KBM-7 (cell line): ENCODE measurements around the gene CRYL1.

Experiments used
- DNase-seq: peaks from one replicate; pipeline ENCODE4 v3.0.0-alpha.2; 2015
- in situ Hi-C: fragments of 300-500 bp; cut with MboI; formaldehyde crosslinking; loops from 2 replicates; pipeline ENCODE4 v1.14.3; 2020; ENCODE audit warnings: low sequenced_read_pairs, low pct_unique_long_range_greater_than_20kb, mixed read lengths

Gene CRYL1, protein sequence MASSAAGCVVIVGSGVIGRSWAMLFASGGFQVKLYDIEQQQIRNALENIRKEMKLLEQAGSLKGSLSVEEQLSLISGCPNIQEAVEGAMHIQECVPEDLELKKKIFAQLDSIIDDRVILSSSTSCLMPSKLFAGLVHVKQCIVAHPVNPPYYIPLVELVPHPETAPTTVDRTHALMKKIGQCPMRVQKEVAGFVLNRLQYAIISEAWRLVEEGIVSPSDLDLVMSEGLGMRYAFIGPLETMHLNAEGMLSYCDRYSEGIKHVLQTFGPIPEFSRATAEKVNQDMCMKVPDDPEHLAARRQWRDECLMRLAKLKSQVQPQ

DNA sequence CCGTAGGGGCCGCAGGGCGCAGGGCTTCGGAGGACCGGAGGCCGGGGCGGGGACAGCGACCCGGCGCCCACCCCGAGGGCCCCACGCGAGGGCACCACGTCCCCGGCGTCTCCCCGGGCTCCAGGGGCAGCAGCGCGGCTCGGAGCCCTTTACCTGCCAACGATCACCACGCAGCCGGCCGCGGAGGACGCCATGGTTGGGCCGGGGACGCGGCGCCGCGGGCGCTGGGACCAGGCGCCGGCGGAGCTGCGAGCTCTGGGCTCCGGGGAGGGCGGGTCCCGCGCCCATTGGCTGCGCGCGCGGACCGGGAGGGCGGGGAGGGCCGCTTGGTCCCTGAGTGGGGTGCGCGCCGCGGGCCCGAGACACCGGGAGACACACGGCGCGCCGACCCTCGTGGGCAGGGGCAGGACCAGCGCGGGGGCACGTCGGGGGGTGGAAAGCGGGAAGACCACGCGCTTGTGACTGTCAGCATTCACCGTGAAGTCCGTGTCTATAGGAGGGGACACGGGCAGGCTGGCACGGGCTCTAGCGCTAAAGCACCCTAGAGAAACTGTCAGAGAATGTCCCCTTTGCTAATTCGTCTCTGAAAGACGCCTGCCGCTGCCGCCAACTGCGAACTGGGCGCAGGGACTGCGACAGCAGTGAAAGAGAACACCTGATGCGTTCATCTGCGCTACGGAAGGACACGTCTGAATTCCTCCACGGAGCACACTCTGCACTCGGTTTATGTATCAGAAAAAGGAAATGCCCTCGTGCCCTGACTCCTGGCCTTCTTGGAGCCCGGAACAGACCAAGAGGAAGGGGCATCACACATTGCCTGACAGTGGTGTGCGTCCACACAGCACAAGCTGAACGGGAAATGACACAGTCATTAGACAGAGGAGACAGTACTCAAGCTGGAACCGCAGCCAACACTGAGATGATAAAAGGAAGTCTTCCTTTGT lies at the start of gene CRYL1:
Gene CRYL1, minus strand, starts transcription at position 257 of the 944 bp plus-strand sequence. Its CDS starts 63 bp downstream, at position 194.
- DNase-seq, result peak; percentile 81
- in situ Hi-C loops, result no loop called here

DNA sequence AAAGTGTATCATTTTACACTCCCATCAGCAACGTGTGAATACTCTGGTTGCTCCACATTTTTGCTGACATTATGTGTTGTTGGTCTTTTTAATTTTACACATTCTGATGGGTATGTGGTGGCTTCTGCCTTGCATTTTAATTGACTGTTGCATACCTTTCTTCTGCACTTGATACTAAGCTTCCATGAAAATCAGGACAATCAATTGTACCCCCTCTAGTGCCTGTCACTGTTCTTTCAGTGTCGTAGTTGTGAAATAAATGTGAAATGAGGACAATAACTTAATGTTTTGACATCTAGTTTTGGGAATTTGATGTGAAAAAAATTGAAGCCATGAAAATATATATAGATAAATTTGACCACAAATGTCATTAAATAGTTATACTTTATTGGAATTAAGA lies 48.0 kb upstream of the CRYL1 start:
- in situ Hi-C loops, result no loop called here
- no peak for DNase-seq

DNA sequence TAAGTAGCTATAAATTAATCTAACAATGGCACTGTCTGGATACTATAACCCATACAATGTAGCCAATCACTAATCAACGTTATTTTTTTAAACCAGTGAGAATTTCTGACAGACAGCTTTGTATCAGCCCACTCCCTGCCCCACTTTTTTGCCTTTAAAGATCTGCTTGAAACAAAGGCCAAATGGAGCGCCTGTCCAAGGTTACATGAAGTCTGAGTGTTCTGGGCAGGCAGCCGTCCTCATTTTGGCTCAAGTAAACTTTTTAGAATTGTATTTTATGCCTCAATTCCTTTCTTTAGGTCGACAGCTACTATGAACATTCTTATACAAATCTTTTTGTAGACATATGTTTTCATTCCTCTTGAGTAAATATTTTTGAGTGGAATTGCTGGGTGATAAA lies 47.5 kb upstream of the CRYL1 start:
- no peak for DNase-seq
- in situ Hi-C loops, result no loop called here

DNA sequence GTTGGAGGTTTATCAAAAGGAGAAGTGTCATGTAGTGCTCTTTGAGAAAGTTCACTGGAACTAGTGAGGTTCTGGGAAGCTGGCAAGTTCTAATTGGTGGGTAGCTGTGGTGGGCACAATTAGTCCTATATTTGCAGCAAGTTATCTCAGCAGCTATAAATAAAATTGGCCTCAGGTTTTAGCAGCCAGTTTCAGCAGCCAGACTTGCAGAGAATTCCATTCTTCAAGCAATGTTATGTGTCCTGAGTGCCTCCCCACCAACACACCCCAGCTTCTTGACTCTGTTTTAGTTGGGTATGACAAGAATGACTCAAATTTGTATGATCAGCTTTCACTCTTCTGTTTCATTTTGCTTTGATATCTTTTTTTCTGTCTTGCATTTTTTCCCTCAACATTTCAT lies 46.0 kb upstream of the CRYL1 start:
- in situ Hi-C loops, result no loop called here
- no peak for DNase-seq

DNA sequence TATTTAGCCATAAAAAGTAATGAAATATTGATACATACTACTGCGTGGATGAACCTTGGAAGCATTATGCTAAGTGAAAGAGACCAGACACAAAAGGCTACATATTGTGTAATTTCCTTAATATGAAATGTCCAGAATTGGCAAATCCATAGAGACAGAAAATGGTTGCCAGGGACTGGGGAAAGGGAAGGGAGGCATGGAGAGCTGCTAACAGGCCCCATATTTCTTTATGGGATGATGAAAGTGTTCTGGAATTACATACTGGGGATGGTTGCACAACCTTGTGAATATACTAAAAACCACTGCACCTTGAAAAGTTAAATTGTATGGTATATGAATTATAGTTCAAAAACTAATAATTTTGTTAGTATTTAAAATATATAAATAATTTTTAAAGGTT lies 44.9 kb upstream of the CRYL1 start:
- DNase-seq, result no peak
- in situ Hi-C loops, result no loop called here

DNA sequence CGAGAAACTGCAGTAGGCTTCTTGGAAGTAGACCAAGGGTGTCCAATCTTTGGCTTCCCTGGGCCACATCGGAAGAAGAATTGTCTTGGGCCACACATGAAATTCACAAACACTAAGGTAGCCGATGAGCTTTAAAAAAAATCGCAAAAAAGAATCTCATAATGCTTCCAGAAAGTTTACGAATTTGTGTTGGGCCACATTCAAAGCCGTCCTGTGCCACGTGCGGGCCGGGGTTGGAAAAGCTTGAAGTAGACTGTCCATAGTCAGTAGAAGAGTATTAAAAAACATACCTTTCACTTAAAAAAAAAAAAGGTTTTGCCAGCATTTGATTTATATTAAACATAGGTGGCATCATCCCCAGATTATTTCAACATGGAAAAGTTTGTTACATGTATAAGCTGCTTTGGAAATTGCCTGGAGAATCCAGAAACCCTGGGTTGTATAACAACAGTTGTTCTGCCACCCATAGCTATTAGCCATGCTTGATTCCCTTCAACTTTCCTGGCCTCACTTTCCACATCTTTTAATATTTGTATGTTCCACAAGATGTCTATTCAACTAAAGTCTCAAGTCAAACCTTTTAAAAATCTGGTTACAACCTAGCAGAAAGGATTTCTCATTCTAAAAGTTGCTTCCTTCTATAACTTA lies 42.3 kb upstream of the CRYL1 start:
- no peak for DNase-seq
- in situ Hi-C loops, result no loop called here

DNA sequence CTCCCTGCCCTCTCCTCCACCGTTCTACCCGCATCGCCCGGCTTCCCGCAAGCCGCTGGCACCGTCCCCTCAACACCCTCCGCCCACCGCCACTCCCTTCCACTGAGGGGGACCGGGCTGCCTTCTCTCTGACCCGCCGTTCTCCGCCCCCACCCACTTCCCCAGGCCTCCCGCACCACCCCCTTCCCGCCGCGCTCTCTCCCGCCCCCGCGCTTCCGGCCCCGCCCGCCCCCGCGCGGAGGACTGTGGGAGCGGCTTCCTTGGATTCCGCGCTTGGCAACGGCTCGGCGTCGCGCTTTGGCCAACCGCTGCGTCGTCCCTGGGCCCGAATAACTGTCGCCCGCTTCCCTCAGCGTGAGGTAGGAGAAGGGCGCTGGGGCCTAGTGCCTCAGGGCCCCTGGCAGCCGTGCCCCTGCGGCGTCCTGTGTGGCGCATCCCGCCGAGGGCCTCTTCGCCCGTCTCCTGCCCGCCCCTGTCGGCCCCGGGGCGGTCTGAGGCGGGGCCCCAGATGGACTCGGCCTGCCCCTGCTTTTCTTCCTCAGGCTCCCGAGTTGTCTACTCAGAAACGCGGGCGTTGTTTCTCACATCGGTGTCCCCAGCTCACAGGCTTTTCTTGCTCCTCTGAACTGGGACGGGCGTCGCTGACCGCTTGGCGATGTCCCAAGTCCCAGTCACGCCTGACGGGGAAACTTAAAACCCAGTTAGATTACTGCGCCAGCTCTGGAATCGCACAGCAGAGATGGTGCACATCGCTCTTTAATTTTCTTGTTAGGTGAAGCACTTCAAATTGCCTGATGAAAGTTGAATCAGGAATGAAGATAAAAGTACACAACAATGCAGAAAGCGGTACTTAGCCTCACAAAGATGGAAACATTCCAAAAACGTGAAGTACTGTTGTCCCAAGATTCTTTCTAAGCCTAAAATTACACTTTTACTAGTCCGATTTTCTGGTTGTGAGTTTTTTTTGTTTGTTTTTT lies 41.5 kb upstream of the CRYL1 start, which contains the start of gene IFT88:
Gene IFT88, plus strand, starts transcription at position 260 of the 977 bp plus-strand sequence. CDS start 7,229 bp downstream, outside the sequence.
- in situ Hi-C loops, result no loop called here
- DNase-seq, result peak; percentile 88

DNA sequence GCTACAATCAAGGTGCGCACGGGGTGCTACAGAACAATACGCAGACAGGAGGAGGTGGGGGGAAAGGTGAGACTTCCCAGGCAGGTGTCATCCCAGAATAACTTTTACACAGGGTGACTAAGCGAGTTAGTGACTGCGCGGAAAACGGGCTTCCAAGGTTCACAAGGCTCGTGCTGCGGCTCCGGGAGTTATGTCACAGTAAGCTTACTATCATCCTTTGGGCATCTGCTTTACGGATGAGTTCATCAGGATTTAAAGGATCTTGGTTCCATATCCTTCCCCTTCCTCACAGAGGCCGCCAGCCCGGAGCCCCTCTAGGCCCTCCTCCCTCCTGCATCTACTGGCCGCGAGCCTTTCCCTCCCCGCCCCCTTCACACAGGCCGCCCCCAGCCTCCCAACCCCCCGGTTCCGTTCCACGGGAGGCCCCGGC lies 40.8 kb upstream of the CRYL1 start:
- no peak for DNase-seq
- in situ Hi-C loops, result no loop called here

DNA sequence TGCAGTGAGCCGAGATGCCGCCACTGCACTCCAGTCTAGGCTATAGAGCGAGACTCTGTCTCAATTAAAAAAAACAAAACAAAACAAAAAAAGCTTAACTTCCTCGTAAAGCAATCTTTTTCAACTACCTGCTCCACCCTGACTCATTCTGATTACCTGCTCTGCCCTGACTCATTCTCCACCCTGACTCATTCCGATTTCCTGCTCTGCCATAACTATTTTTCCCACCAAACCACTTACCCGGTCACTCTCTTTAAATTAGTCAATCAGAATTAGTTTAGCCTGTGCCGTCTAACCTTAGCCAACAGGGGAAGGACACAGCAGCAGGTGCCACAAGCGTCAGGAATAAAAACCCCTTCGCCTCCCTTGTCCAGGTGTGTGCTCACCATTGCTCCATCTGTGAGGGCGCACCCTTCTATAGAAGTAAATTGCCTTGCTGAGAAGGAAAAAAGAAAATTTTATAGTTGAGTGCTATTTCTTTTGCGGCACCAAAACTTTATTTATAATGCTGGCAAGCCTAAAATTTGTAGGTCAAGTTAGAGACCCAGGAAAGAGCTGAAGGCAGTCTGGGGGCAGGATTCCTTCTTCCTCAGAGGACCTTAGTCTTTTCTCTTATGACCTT lies 39.6 kb upstream of the CRYL1 start:
- in situ Hi-C loops, result no loop called here
- DNase-seq, result no peak

DNA sequence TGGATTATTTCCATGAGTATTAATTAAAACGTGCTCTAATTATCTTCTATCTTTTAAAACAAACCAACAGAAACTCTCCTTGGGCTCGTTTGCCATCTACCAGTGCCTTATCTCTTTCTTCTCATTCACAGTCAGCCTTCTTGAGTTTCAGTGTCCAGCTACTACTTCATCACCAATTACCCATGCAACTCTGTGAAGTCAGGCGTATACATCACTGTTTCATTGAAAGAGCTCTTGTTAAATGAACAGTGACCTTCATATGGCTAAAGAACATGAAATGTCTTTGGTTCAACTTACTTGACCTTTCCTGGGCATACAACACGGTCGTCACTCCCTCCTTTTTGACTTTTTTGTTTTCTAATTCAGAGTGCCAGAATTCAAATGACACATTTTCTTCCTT lies 36.1 kb upstream of the CRYL1 start:
- in situ Hi-C loops, result no loop called here

DNA sequence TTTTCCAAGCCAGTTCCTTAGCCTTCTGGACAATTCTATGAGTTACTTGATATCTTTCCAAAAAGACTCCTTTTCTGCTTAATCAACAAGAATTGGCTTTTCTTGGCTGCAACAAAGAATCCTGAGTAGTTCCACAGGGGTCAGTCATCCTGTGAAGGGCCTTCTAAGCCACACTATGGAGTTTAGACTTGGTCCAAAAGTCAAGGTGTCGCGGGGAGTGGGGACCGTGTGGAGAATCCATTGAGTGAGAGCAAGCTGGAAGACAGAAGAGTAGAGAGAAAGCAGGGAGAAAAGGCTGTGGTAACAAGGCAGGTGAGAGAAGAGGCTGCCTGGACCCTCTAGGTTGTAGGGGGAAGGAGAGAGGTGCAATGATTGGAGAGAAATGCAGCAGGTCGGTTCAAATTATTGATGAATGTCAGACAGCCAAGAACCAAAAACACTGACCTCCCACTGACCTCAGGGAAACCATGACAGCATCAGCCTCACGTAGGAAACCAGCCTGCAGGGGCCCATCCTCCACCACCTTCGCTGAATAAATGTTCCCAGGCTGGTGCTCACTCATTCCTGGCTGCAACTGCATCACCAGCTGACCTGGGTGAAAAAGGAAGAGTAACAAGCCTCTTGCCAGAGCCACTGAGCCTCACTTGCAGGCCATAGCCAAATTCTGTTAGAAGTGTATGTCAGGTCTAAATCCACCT lies 34.2 kb upstream of the CRYL1 start:
- no peak for DNase-seq
- in situ Hi-C loops, result no loop called here

More for the DNA sequence above, 36.1 kb upstream of the CRYL1 start:
- DNase-seq, result no peak

DNA sequence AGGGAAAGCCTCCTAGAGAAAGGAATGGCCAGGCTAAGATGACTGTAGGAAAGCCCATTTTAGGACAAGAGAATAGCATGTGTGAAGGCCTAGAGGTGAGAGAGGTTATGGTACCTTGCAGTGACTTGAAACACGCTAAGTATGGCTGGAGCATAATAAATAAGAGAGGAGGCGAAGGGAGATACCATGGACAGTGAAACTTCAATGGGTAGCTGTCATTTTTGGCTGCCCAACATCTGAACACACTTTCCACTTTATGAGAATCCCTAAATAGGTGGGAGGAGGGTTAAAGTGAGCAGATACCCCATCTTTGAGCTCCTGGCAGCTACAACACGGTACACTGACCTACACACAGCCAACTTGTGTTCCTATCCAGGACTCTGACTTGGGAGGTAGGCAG lies 33.3 kb upstream of the CRYL1 start:
- no peak for DNase-seq
- in situ Hi-C loops, result no loop called here

DNA sequence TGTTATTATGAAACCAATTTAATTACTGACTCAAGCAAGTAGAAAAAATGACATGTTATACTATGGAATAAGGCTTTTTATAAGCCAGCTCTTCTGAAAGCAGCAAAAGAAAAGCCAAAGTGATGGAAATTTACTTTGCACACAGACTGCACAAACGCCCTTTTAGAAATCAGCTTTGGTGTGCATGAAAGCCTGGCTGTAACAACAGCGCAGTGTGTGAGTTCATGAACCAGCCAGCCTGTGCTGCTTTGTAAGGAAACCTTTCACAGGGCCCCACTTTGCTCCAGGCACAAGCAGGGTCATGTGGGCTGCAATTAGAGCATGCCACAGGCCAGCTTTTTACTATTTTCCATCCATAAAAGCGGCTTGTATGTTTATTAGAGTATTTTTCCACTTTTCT lies 27.7 kb upstream of the CRYL1 start:
- in situ Hi-C loops, result no loop called here

DNA sequence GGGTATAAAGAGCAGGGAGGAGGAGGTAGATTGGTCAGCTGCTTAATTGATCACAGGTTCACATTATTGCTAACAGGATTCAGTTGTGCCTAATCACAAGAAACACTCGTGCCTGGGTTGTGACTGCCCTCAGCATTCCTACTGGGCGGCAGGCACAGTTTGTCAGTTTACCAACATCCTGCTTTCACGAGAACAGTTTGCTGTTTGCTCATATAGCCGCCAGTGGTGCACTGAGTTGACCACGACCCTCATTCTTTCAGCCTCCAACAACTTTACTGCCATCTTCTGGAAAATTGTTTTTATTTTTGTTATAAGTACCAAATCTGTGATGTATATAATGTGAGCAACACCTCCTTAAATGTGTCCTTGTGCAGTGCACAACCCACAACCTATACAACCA lies 25.1 kb upstream of the CRYL1 start:
- in situ Hi-C loops, result no loop called here
- DNase-seq, result peak; percentile 26

More for the DNA sequence above, 27.7 kb upstream of the CRYL1 start:
- no peak for DNase-seq

DNA sequence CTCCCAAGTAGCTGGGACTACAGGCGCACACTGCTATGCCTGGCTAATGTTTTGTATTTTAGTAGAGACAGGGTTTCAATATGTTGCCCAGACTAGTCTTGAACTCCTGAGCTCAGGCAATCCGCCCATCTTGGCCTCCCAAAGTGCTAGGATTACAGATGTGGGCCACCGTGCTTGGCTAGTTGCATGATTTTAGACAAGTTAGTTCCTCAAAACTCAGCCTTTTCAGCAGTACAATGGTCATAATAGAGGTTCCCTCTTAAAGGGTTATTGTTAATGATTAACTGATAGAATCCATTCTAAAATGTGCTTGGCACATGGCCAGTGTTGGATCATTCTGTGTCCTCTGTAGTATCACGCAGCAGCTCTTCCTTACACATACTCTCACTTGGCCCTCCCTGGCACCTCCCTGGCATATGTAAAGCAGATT lies 21.8 kb upstream of the CRYL1 start:
- no peak for DNase-seq
- in situ Hi-C loops, result no loop called here

DNA sequence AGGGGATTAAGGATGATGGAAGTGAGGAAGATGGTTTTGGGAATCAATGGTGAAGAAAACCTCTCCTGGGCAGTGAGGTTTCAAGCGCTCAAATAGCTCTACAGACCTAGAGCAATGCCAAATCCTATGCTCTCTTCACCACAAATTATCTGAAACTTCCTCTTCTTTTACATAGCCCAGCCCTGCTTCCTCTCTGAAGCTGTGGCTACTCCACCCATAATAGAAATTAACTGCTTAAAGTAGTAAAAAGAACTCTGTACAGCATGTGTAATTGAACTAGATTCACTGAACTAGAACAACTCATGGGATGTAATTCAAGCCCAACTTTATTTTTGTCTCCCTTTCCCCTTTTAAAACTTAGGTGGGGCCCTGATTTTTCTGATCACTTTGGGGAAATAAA lies 20.9 kb upstream of the CRYL1 start:
- peak; percentile 79 for DNase-seq
- in situ Hi-C loops, result no loop called here

DNA sequence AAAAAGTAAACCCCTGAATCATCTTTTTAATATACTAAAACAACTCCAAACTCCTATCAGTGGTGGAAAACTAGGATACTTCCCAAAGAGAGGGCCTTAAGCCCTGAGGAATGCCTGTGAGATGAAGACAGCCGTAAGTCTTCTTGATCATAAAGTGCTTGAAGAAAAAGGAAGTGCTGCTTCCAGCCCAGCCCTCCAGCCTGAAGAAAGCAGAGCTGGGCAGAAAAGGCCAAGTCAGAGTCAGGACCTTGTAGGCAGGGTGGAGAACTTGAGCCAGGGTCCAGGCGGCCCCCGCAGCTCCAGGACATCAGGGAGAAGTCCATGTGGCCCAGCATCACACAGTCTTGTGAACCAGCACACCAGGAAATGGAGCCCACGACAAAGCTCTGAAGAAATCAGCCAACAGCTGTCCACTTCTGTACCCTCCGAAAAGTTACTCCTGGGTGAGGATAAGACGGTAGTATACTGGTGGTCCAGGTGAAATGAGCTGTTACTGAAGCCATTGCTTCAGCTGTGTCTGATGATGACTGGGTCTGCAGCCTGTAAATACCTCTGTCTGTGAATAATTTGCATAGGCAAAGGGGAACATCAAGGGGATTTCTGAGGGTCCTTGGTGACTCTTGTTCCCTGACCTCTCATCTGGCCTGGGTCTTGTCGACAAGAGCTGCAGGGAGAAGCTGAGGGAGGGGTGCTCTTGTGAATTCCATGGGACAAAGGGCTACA lies 18.7 kb upstream of the CRYL1 start:
- in situ Hi-C loops, result no loop called here
- peak; percentile 32 for DNase-seq
